Nucleus accumbens (tissue), 56 donors: Measurements from ENCODE around the gene WWTR1.

Source experiments
- DNase-seq, 56 donors: peaks; one replicate each; lab custom pipeline; 2025; lab: John Stamatoyannopoulos, UW

The WWTR1 gene

GRCh38 chr3:149575213-149575960 is 82.4 kb downstream of the WWTR1 start:
- peak in 16 of 56 donors; percentile 7 to 65 (median 35) for DNase-seq

GRCh38 chr3:149572796-149573414 is 84.9 kb downstream of the WWTR1 start:
- no peak for DNase-seq

- no peak for DNase-seq
Observed at GRCh38 chr3:149571381-149571780, 86.4 kb downstream of the WWTR1 start.

GRCh38 chr3:149570016-149570415 is 87.8 kb downstream of the WWTR1 start:
- no peak for DNase-seq

GRCh38 chr3:149567381-149567780 is 90.4 kb downstream of the WWTR1 start:
- no peak for DNase-seq

- no peak for DNase-seq
Observed at GRCh38 chr3:149566292-149566975, 91.4 kb downstream of the WWTR1 start.

- no peak for DNase-seq
Observed at GRCh38 chr3:149564079-149564478, 93.7 kb downstream of the WWTR1 start.

GRCh38 chr3:149563114-149563513 is 94.7 kb downstream of the WWTR1 start:
- no peak for DNase-seq

GRCh38 chr3:149560617-149561016 is 97.2 kb downstream of the WWTR1 start:
- no peak for DNase-seq

- DNase-seq = no peak
Observed at GRCh38 chr3:149560001-149560400, 97.8 kb downstream of the WWTR1 start.

- DNase-seq = no peak
Observed at GRCh38 chr3:149559525-149559924, 98.3 kb downstream of the WWTR1 start.

- no peak for DNase-seq
Observed at GRCh38 chr3:149555927-149556326, 101.9 kb downstream of the WWTR1 start.

GRCh38 chr3:149554826-149555225 is 103.0 kb downstream of the WWTR1 start:
- no peak for DNase-seq

GRCh38 chr3:149553781-149554451 is 103.9 kb downstream of the WWTR1 start:
- peak in 32 of 56 donors; percentile 5 to 66 (median 30) for DNase-seq

- no peak for DNase-seq
Observed at GRCh38 chr3:149552700-149553099, 105.1 kb downstream of the WWTR1 start.

GRCh38 chr3:149551500-149551899 is 106.3 kb downstream of the WWTR1 start:
- DNase-seq = no peak

GRCh38 chr3:149548669-149549065 is 109.2 kb downstream of the WWTR1 start:
- no peak for DNase-seq

- DNase-seq = peak in 8 of 56 donors; percentile 1 to 37 (median 14)
Observed at GRCh38 chr3:149547954-149548668, 109.7 kb downstream of the WWTR1 start.

GRCh38 chr3:149547413-149547812 is 110.4 kb downstream of the WWTR1 start:
- DNase-seq = peak in 19 of 56 donors; percentile 4 to 68 (median 35)

- DNase-seq = no peak
Observed at GRCh38 chr3:149545049-149545448, 112.8 kb downstream of the WWTR1 start.
